Activated naive CD8-positive, alpha-beta T cell treated with anti-CD3 and anti-CD28 coated beads for 36 hours (primary cell): Measurements from ENCODE around the gene KLHL8. TPM values are rescaled to one million over a fixed set of nuclear protein-coding genes. Genes with fewer than 3 reads are reported as not detected.

Experiments used
- DNase-seq: peaks from one replicate; pipeline ENCODE4 v3.0.0; 2021
- H3K27ac Mint-ChIP-seq: one replicate; pipeline ENCODE4 v1.8.0; 2022; ENCODE audit warnings: mild to moderate bottlenecking, moderate library complexity, mixed read lengths
- H3K27me3 Mint-ChIP-seq: one replicate; pipeline ENCODE4 v1.8.0; 2022; ENCODE audit warnings: mild to moderate bottlenecking, mixed read lengths
- H3K36me3 Mint-ChIP-seq: one replicate; pipeline ENCODE4 v1.8.0; 2021; ENCODE audit warnings: mild to moderate bottlenecking, mixed read lengths
- H3K4me1 Mint-ChIP-seq: one replicate; pipeline ENCODE4 v1.8.0; 2021; ENCODE audit warnings: mixed read lengths
- H3K4me3 Mint-ChIP-seq: one replicate; pipeline ENCODE4 v1.8.0; 2022; ENCODE audit warnings: mild to moderate bottlenecking, moderate library complexity, mixed read lengths
- H3K9me3 Mint-ChIP-seq: one replicate; pipeline ENCODE4 v1.8.0; 2022; ENCODE audit warnings: mixed read lengths
- total RNA-seq, 2 experiments: library from RNA; stranded (reverse); gene quantifications; one replicate each; pipeline ENCODE4 v1.2.3, GENCODE V29; 2021

KLHL8 gene
- total RNA-seq, 2 experiments from 2014 or later: 16.2 to 17.4 TPM

DNA sequence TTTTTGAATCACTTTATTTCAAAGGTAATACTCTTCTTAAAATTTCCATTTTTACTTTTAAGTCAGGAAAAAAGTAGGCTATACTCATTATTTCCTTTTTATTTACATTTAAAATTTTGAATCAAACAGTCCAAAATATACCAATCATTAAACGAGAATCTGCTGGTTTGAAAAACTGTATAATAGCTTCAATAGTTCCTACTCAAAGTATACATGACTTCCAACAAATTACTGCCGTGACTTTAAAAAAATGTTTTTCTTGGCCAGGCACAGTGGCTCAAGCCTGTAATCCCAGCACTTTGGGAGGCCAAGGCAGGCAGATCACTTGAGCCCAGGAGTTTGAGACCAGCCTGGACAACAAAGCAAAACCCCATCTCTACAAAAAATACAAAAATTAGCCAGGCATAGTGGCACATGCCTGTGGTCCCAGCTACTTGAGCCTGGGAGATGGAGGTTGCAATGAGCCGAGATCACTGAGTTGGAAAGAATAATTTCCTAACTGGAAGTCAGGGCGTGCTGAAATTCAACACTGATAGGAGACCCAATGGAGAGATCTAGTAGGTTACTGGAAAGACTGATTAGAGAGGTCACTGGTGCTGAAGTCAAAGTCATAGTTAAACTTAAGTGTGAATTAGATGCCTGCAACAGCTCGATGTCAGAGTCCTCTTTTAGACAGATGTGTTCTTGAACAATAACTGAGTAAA lies 9.0 kb downstream of the KLHL8 start:
- Mint-ChIP-seq H3K9me3 (no peaks in the 10 kb centered on the region), H3K4me1 (peaks cover 23% of the 10 kb centered on the region), H3K4me3 (no peak overlapping the region), H3K27ac (no peak overlapping the region), H3K36me3 (peaks cover 19% of the 10 kb centered on the region), H3K27me3 (no peaks in the 10 kb centered on the region)
- no peak for DNase-seq

DNA sequence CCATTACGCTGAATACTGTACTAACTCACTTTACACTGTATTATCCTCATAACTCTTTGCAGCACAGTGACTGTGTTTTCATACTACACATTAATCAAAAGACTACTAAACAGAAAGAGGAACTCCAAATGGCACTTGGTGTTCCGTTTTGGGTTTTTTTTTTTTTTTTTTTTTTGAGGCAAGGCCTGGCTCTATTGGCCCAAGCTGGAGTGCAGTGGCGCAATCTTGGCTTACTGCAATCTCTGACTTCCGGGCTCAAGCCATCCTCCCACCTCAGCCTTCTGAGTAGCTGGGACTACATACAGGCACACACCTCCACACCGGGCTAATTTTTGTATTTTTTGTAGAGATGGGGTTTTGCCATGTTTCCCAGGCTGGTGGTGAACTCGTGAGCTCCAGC lies 10.7 kb downstream of the KLHL8 start:
- Mint-ChIP-seq H3K4me3 (peak overlapping the region; percentile 16), H3K36me3 (peaks cover 24% of the 10 kb centered on the region), H3K4me1 (peaks cover 19% of the 10 kb centered on the region), H3K27ac (peak overlapping the region; percentile 15), H3K9me3 (peaks cover 1% of the 10 kb centered on the region), H3K27me3 (no peaks in the 10 kb centered on the region)
- peak; percentile 24 for DNase-seq

DNA sequence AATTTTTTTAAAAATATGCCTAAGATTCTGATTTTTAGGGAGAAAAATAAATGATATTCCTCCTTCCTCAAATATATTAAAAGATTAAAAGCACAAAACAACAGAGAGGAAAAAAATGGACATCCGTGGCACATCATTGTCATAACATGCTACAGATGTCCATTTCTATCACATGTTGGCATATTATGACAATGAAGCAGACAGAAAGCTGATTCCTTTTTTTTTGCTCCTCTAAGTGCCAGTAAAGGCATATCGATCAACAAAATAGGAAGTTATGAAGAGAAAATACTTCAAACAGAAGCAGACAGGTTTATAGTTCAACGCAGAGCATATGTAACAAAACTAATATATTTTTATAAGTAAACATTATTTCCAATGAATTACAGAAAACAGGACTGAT lies 11.2 kb downstream of the KLHL8 start:
- peak overlapping the region; percentile 42 for H3K27ac Mint-ChIP-seq
- H3K9me3 Mint-ChIP-seq: peaks cover 1% of the 10 kb centered on the region
- DNase-seq: no peak
- peaks cover 21% of the 10 kb centered on the region for H3K4me1 Mint-ChIP-seq
- peaks cover 28% of the 10 kb centered on the region for H3K36me3 Mint-ChIP-seq
- H3K4me3 Mint-ChIP-seq: no peak overlapping the region
- no peaks in the 10 kb centered on the region for H3K27me3 Mint-ChIP-seq

DNA sequence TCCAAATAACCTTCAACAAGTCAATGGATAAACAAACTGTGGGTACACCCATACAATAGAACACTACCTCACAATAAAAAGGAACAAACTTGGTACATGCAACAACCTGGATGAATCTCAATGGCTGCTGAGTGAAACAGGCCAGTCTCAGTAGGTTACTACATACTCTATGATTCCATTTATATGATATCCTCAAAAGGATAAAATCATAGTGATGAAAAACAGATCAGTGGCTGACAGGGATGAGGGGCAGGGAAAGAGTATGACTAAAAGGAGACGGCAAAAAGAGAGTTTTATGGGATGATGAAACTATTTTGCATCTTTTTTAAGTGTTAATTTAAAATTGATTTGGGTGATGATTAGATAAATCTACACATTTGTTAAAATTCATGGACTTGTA lies 15.9 kb downstream of the KLHL8 start:
- Mint-ChIP-seq H3K4me3 (no peak overlapping the region), H3K27me3 (no peaks in the 10 kb centered on the region), H3K4me1 (peaks cover 8% of the 10 kb centered on the region), H3K27ac (no peak overlapping the region), H3K9me3 (peaks cover 9% of the 10 kb centered on the region), H3K36me3 (peaks cover 57% of the 10 kb centered on the region)
- no peak for DNase-seq

DNA sequence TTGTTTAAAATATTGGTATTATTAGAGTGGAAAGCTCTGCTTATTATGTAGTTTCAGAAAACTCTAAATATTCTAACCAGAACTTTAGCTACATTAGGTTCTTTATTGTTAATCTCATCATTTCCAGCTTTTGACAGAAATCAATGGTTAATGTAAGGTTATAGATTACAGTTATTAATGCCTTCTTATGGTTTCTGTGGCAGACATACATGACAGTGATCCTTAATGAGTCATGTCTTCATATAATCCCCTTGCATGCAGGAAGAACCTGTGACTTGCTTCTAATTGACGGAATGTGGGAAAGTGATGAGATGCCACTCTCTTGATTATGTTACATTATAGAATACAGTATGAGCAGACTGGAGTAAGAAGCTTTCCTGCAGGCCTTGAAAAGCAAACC lies 23.5 kb downstream of the KLHL8 start:
- no peak overlapping the region for H3K4me3 Mint-ChIP-seq
- H3K27ac Mint-ChIP-seq: no peak overlapping the region
- DNase-seq: no peak
- peaks cover 16% of the 10 kb centered on the region for H3K36me3 Mint-ChIP-seq
- H3K27me3 Mint-ChIP-seq: no peaks in the 10 kb centered on the region
- no peaks in the 10 kb centered on the region for H3K9me3 Mint-ChIP-seq
- peaks cover 28% of the 10 kb centered on the region for H3K4me1 Mint-ChIP-seq

DNA sequence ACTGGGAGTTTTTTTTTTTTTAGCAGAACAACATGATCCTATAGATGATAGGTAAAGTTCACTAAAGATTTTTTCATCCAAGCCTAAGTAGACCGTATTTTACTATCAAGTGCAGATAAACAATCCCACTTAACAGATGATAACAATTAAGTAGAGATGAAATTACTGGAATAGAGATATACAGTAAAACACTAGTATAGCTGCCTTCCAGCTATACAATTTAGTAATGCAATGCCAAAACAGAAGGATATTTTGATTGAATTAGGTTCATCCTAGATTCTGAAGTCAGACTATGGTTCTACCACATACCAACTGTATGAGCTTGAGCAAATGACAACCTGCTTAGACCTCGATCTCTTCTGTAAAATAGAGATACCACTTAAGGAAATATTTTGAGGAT lies 24.3 kb downstream of the KLHL8 start:
- Mint-ChIP-seq H3K9me3 (no peaks in the 10 kb centered on the region), H3K4me1 (peaks cover 26% of the 10 kb centered on the region), H3K27ac (no peak overlapping the region), H3K36me3 (peaks cover 12% of the 10 kb centered on the region), H3K4me3 (no peak overlapping the region), H3K27me3 (no peaks in the 10 kb centered on the region)
- DNase-seq: no peak

DNA sequence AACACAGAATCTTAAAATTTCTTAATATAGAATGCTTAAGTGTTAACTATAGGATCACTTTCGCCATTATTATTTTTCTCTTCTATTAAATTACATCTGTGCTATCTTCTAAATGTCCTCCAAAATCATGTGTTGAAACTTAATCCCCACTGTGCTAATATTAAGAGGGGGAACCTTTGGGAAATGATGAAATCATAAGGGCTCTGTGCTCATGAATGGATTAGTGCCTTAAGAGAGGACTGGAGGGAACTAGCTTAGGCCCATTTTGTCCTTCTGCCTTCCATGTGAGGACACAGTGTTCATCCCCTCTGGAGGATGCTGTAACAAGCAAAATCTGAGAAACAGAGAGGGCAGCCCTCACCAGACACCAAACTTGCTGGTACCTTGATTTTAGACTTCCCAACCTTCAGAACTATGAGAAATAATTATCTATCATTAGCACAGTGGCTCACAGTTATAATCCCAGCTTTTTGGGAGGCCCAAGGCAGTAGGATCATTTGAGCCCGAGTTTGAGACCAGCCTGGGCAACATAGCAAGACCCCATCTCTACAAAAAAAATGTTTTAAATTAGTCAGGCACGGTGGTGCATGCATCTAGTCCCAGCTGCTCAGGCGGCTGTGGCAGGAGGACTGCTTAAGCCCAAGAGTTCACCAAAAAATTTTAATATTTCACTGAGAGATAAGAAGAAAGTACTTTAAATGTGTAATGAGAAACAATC lies 26.3 kb downstream of the KLHL8 start:
- no peak for DNase-seq
- Mint-ChIP-seq H3K4me3 (no peak overlapping the region), H3K27me3 (no peaks in the 10 kb centered on the region), H3K4me1 (peaks cover 20% of the 10 kb centered on the region), H3K9me3 (no peaks in the 10 kb centered on the region), H3K36me3 (peaks cover 5% of the 10 kb centered on the region), H3K27ac (no peak overlapping the region)

DNA sequence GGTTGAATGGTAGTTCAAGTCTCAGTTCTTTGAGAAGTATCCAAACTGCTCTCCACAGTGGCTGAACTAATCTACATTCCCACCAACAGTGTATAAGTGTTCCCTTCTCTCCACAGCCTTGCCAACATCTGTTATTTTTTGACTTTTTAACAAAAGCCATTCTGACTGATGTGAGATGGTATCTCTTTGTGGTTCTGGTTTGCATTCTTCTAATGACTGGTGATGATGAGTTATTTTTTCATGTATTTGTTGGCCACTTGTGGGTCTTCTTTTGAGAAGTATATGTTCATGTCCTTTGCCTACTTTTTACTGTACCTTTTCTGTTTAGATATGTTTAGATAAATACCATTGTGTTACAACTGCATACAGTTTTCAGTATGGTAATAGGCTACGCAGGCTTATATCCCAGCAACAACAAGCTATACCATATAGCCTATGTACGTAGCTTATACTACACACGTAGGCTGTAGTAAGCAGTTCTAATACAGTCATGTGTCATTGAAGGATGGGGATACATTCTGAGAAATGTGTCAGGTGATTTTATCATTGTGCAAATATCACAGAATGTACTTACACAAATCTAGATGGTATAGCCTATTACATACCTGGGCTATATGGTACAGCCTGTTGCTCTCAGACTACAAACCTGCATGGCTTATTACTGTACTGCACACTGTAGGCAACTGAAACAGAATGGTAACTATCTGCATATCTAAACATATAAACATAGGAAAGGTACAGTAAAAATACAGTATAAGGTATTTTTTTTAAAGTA lies 28.1 kb downstream of the KLHL8 start:
- Mint-ChIP-seq H3K36me3 (peaks cover 4% of the 10 kb centered on the region), H3K4me1 (peaks cover 8% of the 10 kb centered on the region), H3K9me3 (no peaks in the 10 kb centered on the region), H3K27me3 (no peaks in the 10 kb centered on the region), H3K27ac (no peak overlapping the region), H3K4me3 (no peak overlapping the region)
- DNase-seq: no peak

DNA sequence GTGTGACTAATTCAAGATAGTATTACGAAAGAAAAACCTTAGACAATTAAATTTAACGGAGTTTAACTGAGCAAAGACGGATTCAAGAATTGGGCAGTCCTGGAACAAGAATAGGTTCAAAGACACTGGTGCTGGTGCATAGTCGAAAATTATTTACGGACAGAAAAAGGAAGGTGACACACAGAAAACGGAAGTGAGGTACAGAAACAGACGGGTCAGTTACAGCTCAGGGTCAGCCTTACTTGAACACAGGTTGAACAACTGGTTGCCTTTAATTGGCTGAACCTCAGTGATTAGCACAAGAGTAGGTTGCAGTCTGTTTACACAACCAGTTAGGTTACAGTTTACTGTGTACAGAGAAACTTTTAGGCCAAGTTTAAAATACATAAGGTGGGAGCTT lies 31.5 kb downstream of the KLHL8 start:
- no peaks in the 10 kb centered on the region for H3K27me3 Mint-ChIP-seq
- no peak for DNase-seq
- peaks cover 4% of the 10 kb centered on the region for H3K36me3 Mint-ChIP-seq
- H3K27ac Mint-ChIP-seq: no peak overlapping the region
- H3K4me3 Mint-ChIP-seq: no peak overlapping the region
- peaks cover 3% of the 10 kb centered on the region for H3K4me1 Mint-ChIP-seq
- H3K9me3 Mint-ChIP-seq: no peaks in the 10 kb centered on the region

DNA sequence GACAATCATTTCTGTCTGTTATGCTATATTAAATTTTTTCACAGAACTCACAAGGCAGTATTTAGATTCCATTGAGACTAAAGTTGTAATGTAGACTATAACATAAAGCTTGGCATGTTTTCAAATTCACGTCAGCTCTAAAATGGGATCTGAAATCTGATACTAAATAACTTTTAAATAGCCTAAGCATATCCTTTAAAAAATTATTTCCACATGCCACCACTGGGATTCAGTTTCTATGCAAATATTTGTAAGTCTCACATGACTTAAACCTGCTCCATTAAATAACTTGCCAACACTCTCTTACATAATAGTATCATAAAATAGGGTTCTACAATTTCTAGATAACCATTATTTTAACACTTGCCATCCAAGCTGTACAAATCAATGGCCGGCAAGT lies 32.4 kb downstream of the KLHL8 start:
- Mint-ChIP-seq H3K36me3 (peaks cover 5% of the 10 kb centered on the region), H3K4me1 (peaks cover 3% of the 10 kb centered on the region), H3K4me3 (no peak overlapping the region), H3K9me3 (no peaks in the 10 kb centered on the region), H3K27ac (no peak overlapping the region), H3K27me3 (no peaks in the 10 kb centered on the region)
- no peak for DNase-seq

DNA sequence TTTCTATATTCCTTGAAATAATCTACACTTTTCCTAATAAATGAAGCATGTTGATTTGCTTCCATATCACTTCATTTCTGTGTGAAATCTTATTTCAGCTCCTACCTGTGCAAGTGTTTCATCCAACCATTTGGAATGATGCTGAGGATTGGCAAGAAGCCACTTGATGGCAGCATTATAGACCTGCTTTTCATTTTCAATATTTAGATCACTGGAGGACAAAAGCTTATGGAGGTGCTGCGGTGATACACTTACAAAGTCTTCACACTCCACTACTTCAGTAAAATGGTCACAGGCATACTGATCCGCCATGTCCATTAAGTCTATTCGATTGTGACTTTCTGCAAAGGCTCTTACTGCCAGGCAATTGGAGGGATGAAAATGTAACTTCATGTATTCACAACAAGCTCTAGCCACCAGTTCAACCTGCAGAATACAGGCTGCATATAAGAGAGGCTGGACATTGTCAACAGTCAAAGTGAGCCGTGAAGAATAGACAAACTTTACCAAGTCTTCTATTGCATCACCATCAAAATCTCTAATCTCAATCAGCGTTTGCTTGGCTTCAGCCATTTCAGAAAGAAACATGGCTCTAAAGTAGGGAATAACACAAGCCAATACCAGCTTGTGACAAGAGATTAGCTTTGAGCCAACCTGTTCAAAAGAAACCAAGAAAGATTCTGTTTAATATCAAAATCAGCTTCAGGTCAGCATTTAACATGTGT lies 35.1 kb downstream of the KLHL8 start:
- no peak overlapping the region for H3K4me3 Mint-ChIP-seq
- peaks cover 9% of the 10 kb centered on the region for H3K36me3 Mint-ChIP-seq
- peaks cover 3% of the 10 kb centered on the region for H3K4me1 Mint-ChIP-seq
- DNase-seq: no peak
- H3K27me3 Mint-ChIP-seq: no peaks in the 10 kb centered on the region
- no peak overlapping the region for H3K27ac Mint-ChIP-seq
- no peaks in the 10 kb centered on the region for H3K9me3 Mint-ChIP-seq

DNA sequence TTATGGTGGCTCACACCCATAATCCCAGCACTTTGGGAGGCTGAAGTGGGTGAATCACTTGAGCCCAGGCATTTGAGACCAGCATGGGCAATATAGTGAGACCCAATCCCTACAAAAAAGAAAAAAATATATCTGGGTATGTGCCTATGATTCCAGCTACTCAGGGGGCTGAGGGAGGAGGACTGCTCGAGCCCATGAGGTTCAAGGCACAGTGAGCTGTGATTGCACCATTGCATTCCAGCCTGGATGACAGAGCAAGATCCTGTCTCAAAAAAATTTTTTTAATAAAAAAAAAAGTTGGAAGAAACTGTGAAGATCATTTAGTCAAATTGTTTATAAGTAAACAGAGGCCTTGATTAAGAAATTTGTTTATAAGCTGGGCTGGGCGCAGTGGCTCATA lies 39.7 kb downstream of the KLHL8 start:
- H3K27ac Mint-ChIP-seq: no peak overlapping the region
- no peaks in the 10 kb centered on the region for H3K9me3 Mint-ChIP-seq
- H3K4me1 Mint-ChIP-seq: peaks cover 3% of the 10 kb centered on the region
- peaks cover 16% of the 10 kb centered on the region for H3K36me3 Mint-ChIP-seq
- H3K27me3 Mint-ChIP-seq: no peaks in the 10 kb centered on the region
- no peak for DNase-seq
- no peak overlapping the region for H3K4me3 Mint-ChIP-seq

DNA sequence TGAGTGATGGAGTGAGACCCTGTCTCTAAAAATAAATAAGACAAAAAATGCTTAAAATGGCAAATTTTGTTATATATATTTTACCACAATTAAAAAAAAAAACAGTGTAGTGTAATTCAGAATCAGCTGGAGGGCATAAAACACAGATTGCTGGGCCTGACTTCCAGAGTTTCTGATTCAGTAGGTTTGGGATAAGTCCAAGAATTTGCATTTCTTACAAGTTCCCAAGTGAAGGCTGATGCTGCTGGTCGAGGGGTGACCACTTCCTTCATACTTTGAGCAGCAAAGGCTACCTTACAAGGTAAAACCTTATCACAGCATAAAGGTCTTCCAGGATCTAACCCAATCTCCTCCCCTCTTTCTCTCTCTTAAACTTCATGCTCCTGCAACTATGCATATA lies 40.7 kb downstream of the KLHL8 start:
- Mint-ChIP-seq H3K27ac (no peak overlapping the region), H3K4me1 (no peaks in the 10 kb centered on the region), H3K9me3 (no peaks in the 10 kb centered on the region), H3K36me3 (peaks cover 16% of the 10 kb centered on the region), H3K4me3 (no peak overlapping the region), H3K27me3 (no peaks in the 10 kb centered on the region)
- no peak for DNase-seq

DNA sequence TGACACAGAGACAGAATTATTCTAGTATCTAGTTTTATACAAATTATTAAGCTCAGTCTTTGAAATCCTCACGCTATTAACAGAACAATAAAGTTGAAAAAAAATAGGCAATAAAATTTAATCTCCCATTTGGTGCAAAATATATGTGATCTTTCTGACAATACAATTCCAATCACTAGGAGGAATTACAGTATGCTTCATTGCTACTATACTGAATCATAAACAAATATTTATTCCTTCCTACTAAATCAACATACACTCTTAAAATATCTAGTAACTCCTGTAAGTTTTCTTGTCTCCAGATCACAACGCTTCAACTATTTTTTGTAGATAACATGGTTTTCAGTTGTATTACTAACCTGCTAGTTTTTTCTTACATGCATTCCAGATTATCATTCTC lies 45.7 kb downstream of the KLHL8 start:
- no peak for DNase-seq
- Mint-ChIP-seq H3K9me3 (no peaks in the 10 kb centered on the region), H3K36me3 (peaks cover 8% of the 10 kb centered on the region), H3K27me3 (no peaks in the 10 kb centered on the region), H3K4me3 (no peak overlapping the region), H3K27ac (no peak overlapping the region), H3K4me1 (no peaks in the 10 kb centered on the region)

DNA sequence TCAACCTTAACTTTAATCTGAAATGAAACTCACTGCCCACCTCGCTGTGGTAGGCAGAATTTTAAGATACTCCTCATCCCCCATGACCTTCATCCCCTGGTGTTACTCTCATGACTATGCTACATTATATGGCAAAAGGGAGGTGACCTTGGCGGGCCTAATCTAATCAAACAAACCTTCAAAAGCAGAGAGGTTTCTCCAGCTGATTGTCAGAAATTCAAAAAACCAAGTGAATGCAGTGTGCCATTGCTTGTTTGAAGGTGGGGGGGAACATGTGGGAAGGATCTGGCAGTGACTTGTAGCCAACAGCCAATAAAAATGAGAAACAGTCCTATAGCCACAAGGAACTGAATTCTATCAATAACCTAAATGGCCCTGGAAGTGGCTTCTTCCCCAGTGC lies 48.5 kb downstream of the KLHL8 start:
- Mint-ChIP-seq H3K27ac (no peak overlapping the region), H3K4me1 (no peaks in the 10 kb centered on the region)
- DNase-seq: no peak

More for the DNA sequence above, 48.5 kb downstream of the KLHL8 start:
- no peaks in the 10 kb centered on the region for H3K27me3 Mint-ChIP-seq
- H3K9me3 Mint-ChIP-seq: no peaks in the 10 kb centered on the region
- H3K36me3 Mint-ChIP-seq: peaks cover 4% of the 10 kb centered on the region
- H3K4me3 Mint-ChIP-seq: no peak overlapping the region
